CD4-positive, alpha-beta T cell treated with Interleukin-10 for 1 hour (primary cell): ENCODE results near the gene CSTA.
"Not testable (repeated sequence)": the region's sequence is repeated elsewhere in the genome, so short reads cannot be mapped to it uniquely, and the experiment has no call there.

Experiments used
- DNase-seq: peaks from one replicate; pipeline ENCODE4 v3.0.0-alpha.2; 2020

CSTA gene

GRCh38 chr3:122322095-122323075 is 2.7 kb upstream of the CSTA start:
- DNase-seq: peak; percentile 49

GRCh38 chr3:122325769-122326168 is 721 bp downstream of the CSTA start:
- no peak for DNase-seq

- no peak for DNase-seq
Observed at GRCh38 chr3:122331886-122332285, 6.8 kb downstream of the CSTA start.

GRCh38 chr3:122332551-122332950 is 7.5 kb downstream of the CSTA start:
- no peak for DNase-seq

GRCh38 chr3:122342803-122343202 is 17.8 kb downstream of the CSTA start:
- DNase-seq: no peak

- DNase-seq: no peak
Observed at GRCh38 chr3:122343654-122344053, 18.6 kb downstream of the CSTA start.

GRCh38 chr3:122349171-122349570 is 24.1 kb downstream of the CSTA start:
- no peak for DNase-seq

- DNase-seq: no peak
Observed at GRCh38 chr3:122350814-122351418, 25.9 kb downstream of the CSTA start.

GRCh38 chr3:122351612-122352011 is 26.6 kb downstream of the CSTA start:
- no peak for DNase-seq

- DNase-seq: no peak
Observed at GRCh38 chr3:122353215-122353614, 28.2 kb downstream of the CSTA start.

- no peak for DNase-seq
Observed at GRCh38 chr3:122353893-122354401, 28.9 kb downstream of the CSTA start.

GRCh38 chr3:122355612-122356011 is 30.6 kb downstream of the CSTA start:
- DNase-seq: no peak

- DNase-seq: peak; percentile 33
Observed at GRCh38 chr3:122356402-122356801, 31.4 kb downstream of the CSTA start.

GRCh38 chr3:122357828-122358702 is 33.0 kb downstream of the CSTA start:
- DNase-seq: no peak

GRCh38 chr3:122358703-122359032 is 33.6 kb downstream of the CSTA start:
- no peak for DNase-seq

- DNase-seq: no peak
Observed at GRCh38 chr3:122362026-122362425, 37.0 kb downstream of the CSTA start.

GRCh38 chr3:122364490-122364889 is 39.4 kb downstream of the CSTA start:
- DNase-seq: no peak

GRCh38 chr3:122365073-122365472 is 40.0 kb downstream of the CSTA start:
- no peak for DNase-seq

- DNase-seq: not testable (repeated sequence)
Observed at GRCh38 chr3:122365582-122366378, 40.7 kb downstream of the CSTA start.

GRCh38 chr3:122366379-122366749 is 41.3 kb downstream of the CSTA start:
- DNase-seq: no peak

- no peak for DNase-seq
Observed at GRCh38 chr3:122374034-122374433, 49.0 kb downstream of the CSTA start.

GRCh38 chr3:122377975-122378374 is 52.9 kb downstream of the CSTA start:
- no peak for DNase-seq
